HEK293 (cell line): ENCODE results near the gene KCNS1.

ENCODE experiments used
- KLF1 ChIP-seq: fragments of 450-650 bp; formaldehyde crosslinking; IDR thresholded peaks from 2 replicates; pipeline ENCODE4 v1.5.1; 2016; ENCODE audit warnings: missing biosample characterization, missing genetic modification characterization
- PRDM6 ChIP-seq: fragments of 450-650 bp; formaldehyde crosslinking; IDR thresholded peaks from 2 replicates; pipeline ENCODE4 v1.5.1; 2017; ENCODE audit warnings: missing biosample characterization, missing genetic modification characterization
- YY1 ChIP-seq: fragments of 450-650 bp; formaldehyde crosslinking; IDR thresholded peaks from 2 replicates; pipeline ENCODE4 v1.5.1; 2018; ENCODE audit warnings: missing biosample characterization, missing genetic modification characterization
- ZNF302 ChIP-seq: fragments of 450-650 bp; formaldehyde crosslinking; IDR thresholded peaks from 2 replicates; pipeline ENCODE4 v1.5.1; 2016; ENCODE audit warnings: missing biosample characterization, missing genetic modification characterization, low read depth
- ZNF324 ChIP-seq: fragments of 450-650 bp; formaldehyde crosslinking; IDR thresholded peaks from 2 replicates; pipeline ENCODE4 v1.5.1; 2016; ENCODE audit warnings: missing biosample characterization, missing genetic modification characterization
- TF ChIP-seq, protein P1 (sequence below): fragments of 450-650 bp; formaldehyde crosslinking; IDR thresholded peaks from 2 replicates; pipeline ENCODE4 v1.5.1; 2017; ENCODE audit warnings: missing biosample characterization, mild to moderate bottlenecking, missing genetic modification characterization, moderate library complexity
- TF ChIP-seq, protein P2 (sequence below): fragments of 450-650 bp; formaldehyde crosslinking; IDR thresholded peaks from 2 replicates; pipeline ENCODE4 v1.5.1; 2016; ENCODE audit warnings: missing biosample characterization, missing genetic modification characterization
- TF ChIP-seq, protein P3 (sequence below): fragments of 450-650 bp; formaldehyde crosslinking; IDR thresholded peaks from 2 replicates; pipeline ENCODE4 v1.5.1; 2016; ENCODE audit warnings: missing biosample characterization, missing genetic modification characterization

DNA sequence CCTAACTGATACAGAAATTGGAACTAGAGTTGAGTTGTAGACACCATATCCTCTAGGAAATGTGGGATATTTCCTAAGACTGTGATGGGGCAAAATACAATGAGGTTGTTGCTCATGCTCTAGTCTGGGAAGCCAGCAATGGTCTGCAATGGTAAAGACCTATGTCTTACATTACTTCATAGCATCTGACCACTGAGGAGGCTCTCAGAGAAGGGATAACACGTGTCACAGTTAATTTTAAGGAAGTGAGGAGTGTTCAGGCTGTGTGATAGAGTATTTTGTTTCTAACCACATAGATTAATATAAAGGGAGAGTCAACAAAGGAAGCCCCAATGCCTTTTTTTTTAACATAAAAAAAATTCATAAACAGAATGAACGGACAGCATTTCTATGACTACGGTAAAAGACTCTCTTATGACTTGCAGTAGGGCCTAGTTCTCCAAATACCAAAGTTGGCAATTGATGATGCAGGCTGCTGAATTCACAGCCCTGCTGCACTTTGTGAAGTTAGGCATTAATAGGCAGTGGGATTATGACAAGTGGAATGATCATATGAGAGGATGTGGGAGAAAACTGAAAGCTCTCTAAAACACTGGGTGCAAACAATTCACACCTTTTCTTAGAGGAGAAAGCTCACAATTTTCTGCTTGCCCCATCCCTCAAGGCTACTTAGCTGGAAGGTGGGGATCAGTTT is 13.7 kb downstream of the KCNS1 start:
- TF ChIP-seq, protein P1, sequence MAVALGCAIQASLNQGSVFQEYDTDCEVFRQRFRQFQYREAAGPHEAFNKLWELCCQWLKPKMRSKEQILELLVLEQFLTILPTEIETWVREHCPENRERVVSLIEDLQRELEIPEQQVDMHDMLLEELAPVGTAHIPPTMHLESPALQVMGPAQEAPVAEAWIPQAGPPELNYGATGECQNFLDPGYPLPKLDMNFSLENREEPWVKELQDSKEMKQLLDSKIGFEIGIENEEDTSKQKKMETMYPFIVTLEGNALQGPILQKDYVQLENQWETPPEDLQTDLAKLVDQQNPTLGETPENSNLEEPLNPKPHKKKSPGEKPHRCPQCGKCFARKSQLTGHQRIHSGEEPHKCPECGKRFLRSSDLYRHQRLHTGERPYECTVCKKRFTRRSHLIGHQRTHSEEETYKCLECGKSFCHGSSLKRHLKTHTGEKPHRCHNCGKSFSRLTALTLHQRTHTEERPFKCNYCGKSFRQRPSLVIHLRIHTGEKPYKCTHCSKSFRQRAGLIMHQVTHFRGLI, result no peak
- TF ChIP-seq ZNF324 (no peak), KLF1 (tag by site-specific recombination) (no peak), ZNF302 (tag by site-specific recombination) (no peak), PRDM6 (tag by site-specific recombination) (no peak), YY1 (tag by site-specific recombination) (no peak)
- TF ChIP-seq, protein P2, sequence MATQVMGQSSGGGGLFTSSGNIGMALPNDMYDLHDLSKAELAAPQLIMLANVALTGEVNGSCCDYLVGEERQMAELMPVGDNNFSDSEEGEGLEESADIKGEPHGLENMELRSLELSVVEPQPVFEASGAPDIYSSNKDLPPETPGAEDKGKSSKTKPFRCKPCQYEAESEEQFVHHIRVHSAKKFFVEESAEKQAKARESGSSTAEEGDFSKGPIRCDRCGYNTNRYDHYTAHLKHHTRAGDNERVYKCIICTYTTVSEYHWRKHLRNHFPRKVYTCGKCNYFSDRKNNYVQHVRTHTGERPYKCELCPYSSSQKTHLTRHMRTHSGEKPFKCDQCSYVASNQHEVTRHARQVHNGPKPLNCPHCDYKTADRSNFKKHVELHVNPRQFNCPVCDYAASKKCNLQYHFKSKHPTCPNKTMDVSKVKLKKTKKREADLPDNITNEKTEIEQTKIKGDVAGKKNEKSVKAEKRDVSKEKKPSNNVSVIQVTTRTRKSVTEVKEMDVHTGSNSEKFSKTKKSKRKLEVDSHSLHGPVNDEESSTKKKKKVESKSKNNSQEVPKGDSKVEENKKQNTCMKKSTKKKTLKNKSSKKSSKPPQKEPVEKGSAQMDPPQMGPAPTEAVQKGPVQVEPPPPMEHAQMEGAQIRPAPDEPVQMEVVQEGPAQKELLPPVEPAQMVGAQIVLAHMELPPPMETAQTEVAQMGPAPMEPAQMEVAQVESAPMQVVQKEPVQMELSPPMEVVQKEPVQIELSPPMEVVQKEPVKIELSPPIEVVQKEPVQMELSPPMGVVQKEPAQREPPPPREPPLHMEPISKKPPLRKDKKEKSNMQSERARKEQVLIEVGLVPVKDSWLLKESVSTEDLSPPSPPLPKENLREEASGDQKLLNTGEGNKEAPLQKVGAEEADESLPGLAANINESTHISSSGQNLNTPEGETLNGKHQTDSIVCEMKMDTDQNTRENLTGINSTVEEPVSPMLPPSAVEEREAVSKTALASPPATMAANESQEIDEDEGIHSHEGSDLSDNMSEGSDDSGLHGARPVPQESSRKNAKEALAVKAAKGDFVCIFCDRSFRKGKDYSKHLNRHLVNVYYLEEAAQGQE (tag by site-specific recombination), result no peak
- TF ChIP-seq, protein P3, sequence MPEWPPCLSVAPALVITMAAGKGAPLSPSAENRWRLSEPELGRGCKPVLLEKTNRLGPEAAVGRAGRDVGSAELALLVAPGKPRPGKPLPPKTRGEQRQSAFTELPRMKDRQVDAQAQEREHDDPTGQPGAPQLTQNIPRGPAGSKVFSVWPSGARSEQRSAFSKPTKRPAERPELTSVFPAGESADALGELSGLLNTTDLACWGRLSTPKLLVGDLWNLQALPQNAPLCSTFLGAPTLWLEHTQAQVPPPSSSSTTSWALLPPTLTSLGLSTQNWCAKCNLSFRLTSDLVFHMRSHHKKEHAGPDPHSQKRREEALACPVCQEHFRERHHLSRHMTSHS (tag by site-specific recombination), result no peak
